CD4-positive, alpha-beta T cell treated with Interleukin-15 for 4 hours (primary cell): ENCODE results near the gene SCOC.
A peak's percentile ranks its signal among the peaks of the same experiment; 100 is the strongest.
"Not testable (repeated sequence)": the region's sequence is repeated elsewhere in the genome, so short reads cannot be mapped to it uniquely, and the experiment has no call there.

Experiments used
- DNase-seq: peaks from one replicate; pipeline ENCODE4 v3.0.0-alpha.2; 2020; ENCODE audit warnings: low spot score

The SCOC gene

GRCh38 chr4:140361099-140361498 is 12.3 kb upstream of the SCOC start:
- no peak for DNase-seq

GRCh38 chr4:140363051-140363450 is 10.4 kb upstream of the SCOC start:
- DNase-seq, result no peak

GRCh38 chr4:140363558-140363957 is 9.9 kb upstream of the SCOC start:
- DNase-seq, result no peak

- DNase-seq, result no peak
These were observed 5.7 kb upstream of the SCOC start for GRCh38 chr4:140367738-140368137.

GRCh38 chr4:140368686-140369085 is 4.8 kb upstream of the SCOC start:
- no peak for DNase-seq

- DNase-seq, result peak; percentile 40
These were observed 607 bp upstream of the SCOC start for GRCh38 chr4:140372751-140373327.

- DNase-seq, result no peak
These were observed 658 bp downstream of the SCOC start for GRCh38 chr4:140374130-140374477.

- no peak for DNase-seq
These were observed 9.3 kb downstream of the SCOC start for GRCh38 chr4:140382732-140383131.

- no peak for DNase-seq
These were observed 14.6 kb downstream of the SCOC start for GRCh38 chr4:140388015-140388414.

GRCh38 chr4:140395668-140396067 is 22.2 kb downstream of the SCOC start:
- no peak for DNase-seq

- DNase-seq, result no peak
These were observed 26.7 kb downstream of the SCOC start for GRCh38 chr4:140400111-140400510.

GRCh38 chr4:140406292-140406691 is 32.8 kb downstream of the SCOC start:
- no peak for DNase-seq

- DNase-seq, result no peak
These were observed 35.5 kb downstream of the SCOC start for GRCh38 chr4:140408974-140409373.

GRCh38 chr4:140413130-140413969 is 39.9 kb downstream of the SCOC start:
- not testable (repeated sequence) for DNase-seq

GRCh38 chr4:140423106-140423505 is 49.7 kb downstream of the SCOC start:
- DNase-seq, result no peak

- no peak for DNase-seq
These were observed 53.2 kb downstream of the SCOC start for GRCh38 chr4:140426610-140427105.

GRCh38 chr4:140427106-140427918 is 53.9 kb downstream of the SCOC start, which contains the start of gene CLGN:
CLGN (minus strand) TSS chr4:140427648; CDS start chr4:140413078, 14,570 bp downstream.
- DNase-seq, result peak; percentile 10

GRCh38 chr4:140427919-140428471 is 54.5 kb downstream of the SCOC start:
- DNase-seq, result no peak
